Upper lobe of right lung (tissue), 1 donor: ENCODE measurements around the gene GALNT6. TPM values are rescaled to one million over a fixed set of nuclear protein-coding genes. Genes with fewer than 3 reads are reported as not detected.

Experiments used
- ATAC-seq: fragments of 200-7000 bp; cut with Tn5 transposase; one replicate; pipeline ENCODE4 v1.9.1; 2020; ENCODE audit warnings: mild to moderate bottlenecking, moderate library complexity
- DNase-seq: peaks from one replicate; pipeline ENCODE4 v3.0.0-alpha.2; 2020
- H3K27ac ChIP-seq: fragments of 200-600 bp; one replicate; pipeline ENCODE4 v1.8.0; 2022
- H3K27me3 ChIP-seq: fragments of 200-600 bp; one replicate; pipeline ENCODE4 v1.8.0; 2022; ENCODE audit warnings: mild to moderate bottlenecking
- H3K36me3 ChIP-seq: fragments of 200-600 bp; one replicate; pipeline ENCODE4 v1.8.0; 2022
- H3K4me1 ChIP-seq: fragments of 200-600 bp; one replicate; pipeline ENCODE4 v1.8.0; 2022
- H3K4me3 ChIP-seq: fragments of 200-600 bp; one replicate; pipeline ENCODE4 v1.8.0; 2022; ENCODE audit warnings: mild to moderate bottlenecking
- H3K9me3 ChIP-seq: fragments of 200-600 bp; one replicate; pipeline ENCODE4 v1.8.0; 2022
- intact Hi-C: fragments of 100-400 bp; cut with DNase I; formaldehyde crosslinking; loops from one replicate; pipeline ENCODE4 v1.11.0; 2022
- total RNA-seq: library from RNA; stranded (reverse); fragmentation: NEBNext Ultra II Directional; extraction: Animal tissue kit (Norgen Biotek cat#: 25700); gene quantifications from one replicate; pipeline ENCODE4 v1.2.1, GENCODE V29; 2021
- TF ChIP-seq, protein P1 (sequence below): fragments of 200-600 bp; IDR thresholded peaks from one replicate; pipeline ENCODE4 v1.8.0; 2022; ENCODE audit warnings: antibody characterized with exemption
- donor health status: DM: no; HTN: yes; CAD: no; lungs with severe emphysema.

Gene GALNT6
- total RNA-seq, 1 donor from 2014 or later: 16.6 TPM

DNA sequence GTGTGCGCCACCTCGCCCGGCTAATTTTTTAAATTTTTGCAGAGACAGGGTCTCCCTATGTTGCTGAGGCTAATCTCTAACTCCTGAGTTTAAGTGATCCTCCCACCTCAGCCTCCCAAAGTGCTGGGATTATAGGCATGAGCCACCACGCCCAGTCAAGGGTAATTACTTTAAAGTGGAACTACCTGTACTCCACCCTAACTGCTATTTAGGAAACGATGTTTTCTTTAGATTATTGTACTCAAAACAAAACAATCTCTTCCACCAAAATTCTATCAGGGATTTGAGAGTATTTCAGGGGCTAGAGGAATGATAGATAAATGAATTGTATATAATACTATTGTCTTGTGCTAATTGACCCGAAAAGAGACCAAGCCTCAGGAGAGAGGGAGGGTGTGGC lies 57.7 kb downstream of the GALNT6 start:
- Histone ChIP-seq H3K4me1 (no peaks in the 10 kb centered on the region), H3K27ac (no peak overlapping the region), H3K36me3 (no peaks in the 10 kb centered on the region), H3K9me3 (no peaks in the 10 kb centered on the region), H3K27me3 (no peaks in the 10 kb centered on the region), H3K4me3 (no peak overlapping the region)
- DNase-seq: no peak
- TF ChIP-seq, protein P1, sequence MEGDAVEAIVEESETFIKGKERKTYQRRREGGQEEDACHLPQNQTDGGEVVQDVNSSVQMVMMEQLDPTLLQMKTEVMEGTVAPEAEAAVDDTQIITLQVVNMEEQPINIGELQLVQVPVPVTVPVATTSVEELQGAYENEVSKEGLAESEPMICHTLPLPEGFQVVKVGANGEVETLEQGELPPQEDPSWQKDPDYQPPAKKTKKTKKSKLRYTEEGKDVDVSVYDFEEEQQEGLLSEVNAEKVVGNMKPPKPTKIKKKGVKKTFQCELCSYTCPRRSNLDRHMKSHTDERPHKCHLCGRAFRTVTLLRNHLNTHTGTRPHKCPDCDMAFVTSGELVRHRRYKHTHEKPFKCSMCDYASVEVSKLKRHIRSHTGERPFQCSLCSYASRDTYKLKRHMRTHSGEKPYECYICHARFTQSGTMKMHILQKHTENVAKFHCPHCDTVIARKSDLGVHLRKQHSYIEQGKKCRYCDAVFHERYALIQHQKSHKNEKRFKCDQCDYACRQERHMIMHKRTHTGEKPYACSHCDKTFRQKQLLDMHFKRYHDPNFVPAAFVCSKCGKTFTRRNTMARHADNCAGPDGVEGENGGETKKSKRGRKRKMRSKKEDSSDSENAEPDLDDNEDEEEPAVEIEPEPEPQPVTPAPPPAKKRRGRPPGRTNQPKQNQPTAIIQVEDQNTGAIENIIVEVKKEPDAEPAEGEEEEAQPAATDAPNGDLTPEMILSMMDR: no peak
- intact Hi-C loops: no loop called here
- ATAC-seq: no peak

DNA sequence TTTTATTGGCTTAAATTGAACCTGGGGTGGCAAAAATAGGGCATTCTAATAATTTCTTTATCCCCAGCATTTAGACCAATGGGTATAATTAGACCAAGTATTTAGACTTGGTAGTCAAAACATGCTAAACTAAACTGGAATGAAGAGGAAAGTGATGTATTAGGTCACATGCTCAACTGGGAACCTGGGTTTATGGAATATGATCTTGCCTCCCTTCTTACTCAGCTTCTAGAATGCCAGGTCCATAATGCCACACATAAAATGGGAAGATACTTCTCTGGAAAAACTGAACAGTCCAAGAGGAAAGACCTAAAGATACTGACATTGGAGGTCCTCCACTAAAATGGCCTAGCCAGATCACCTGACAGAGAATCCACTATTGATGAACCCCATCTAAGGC lies 61.0 kb downstream of the GALNT6 start:
- Histone ChIP-seq H3K27me3 (no peaks in the 10 kb centered on the region), H3K36me3 (no peaks in the 10 kb centered on the region), H3K4me1 (peaks cover 21% of the 10 kb centered on the region), H3K9me3 (no peaks in the 10 kb centered on the region), H3K4me3 (no peak overlapping the region), H3K27ac (no peak overlapping the region)
- intact Hi-C loops: no loop called here
- TF ChIP-seq, protein P1: no peak
- no peak for DNase-seq
- no peak for ATAC-seq

DNA sequence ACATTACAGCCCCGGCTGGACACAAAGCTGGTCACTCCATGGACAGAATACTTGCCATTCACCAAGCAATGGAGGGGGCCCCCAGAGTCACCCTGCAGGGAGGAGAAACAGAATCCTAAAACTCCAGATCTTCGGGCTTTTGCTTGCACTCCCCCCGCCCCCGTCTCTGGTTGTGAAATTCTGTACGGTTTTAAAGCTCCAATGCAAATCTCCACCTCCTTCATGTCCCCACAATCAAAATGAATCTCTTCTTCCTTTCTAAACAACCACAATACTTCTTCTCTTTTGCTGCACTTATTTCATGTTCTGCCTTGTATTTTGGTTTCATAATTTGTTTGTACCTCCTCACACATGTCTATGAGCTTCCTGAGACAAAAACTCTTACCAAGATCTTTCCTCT lies 61.5 kb downstream of the GALNT6 start:
- Histone ChIP-seq H3K27me3 (no peaks in the 10 kb centered on the region), H3K4me1 (peaks cover 21% of the 10 kb centered on the region), H3K4me3 (no peak overlapping the region), H3K27ac (no peak overlapping the region), H3K36me3 (no peaks in the 10 kb centered on the region), H3K9me3 (no peaks in the 10 kb centered on the region)
- intact Hi-C loops: no loop called here
- no peak for ATAC-seq
- DNase-seq: no peak
- TF ChIP-seq, protein P1: no peak

DNA sequence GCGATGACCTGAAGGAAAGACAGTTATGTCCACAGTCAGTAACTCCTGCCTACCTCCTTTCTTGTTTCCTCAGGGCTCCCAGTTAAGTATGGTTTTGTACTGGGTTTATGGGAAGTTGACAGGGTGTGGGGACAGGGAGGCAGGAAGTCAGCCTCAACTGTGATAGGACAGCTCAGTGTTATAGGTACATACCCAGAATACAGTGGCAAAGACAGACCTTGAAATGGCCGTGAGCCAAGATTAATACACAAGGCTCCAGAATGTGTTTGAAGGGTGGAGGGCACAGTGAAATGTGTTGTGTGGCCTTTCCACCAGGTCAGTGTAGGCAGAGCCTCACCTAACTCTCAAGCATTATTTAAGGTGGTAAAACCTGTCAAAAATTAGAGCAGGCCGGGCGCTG lies 62.6 kb downstream of the GALNT6 start:
- DNase-seq (no peak), ATAC-seq (no peak)
- Histone ChIP-seq H3K9me3 (no peaks in the 10 kb centered on the region), H3K36me3 (no peaks in the 10 kb centered on the region), H3K27ac (no peak overlapping the region), H3K4me1 (peaks cover 26% of the 10 kb centered on the region), H3K27me3 (no peaks in the 10 kb centered on the region), H3K4me3 (no peak overlapping the region)
- intact Hi-C loops: no loop called here
- TF ChIP-seq, protein P1: no peak

DNA sequence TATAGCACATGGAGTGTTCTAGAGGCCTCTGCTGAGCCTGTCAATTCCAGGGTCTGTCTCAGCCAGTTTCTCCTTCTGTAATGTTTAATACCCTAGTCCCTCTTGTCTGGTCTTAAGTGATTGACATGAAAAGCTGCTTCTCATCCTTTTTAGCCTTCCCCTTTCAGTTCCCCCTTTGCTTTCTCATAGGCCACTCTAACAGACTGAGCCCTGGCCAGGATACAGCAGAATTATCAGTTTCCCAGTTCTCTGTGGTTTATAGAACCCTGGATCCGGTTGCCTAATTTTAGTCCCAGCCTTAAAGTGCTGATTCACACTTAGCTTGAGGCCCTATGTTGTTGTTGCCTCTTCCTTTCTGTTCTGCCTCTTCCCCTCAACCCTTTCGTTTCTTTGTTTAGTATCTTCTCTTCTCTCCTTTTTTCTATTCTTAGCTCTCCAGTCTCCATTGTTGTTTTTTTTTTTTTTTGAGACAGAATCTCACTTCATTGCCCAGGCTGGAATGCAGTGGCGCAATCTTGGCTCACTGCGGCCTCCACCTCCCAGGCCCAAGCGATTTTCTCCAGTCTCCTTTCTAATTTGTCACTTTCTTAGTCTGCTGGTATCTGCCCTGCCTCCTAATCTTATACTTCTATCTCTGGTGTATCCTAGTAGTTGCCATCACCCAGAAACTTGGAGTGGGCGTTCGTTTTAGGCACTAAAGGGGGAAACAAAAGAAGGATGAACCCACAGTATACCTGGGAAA lies 64.3 kb downstream of the GALNT6 start:
- intact Hi-C loops: no loop called here
- peak; percentile 73 for DNase-seq
- peak; percentile 74 for ATAC-seq
- H3K4me3 ChIP-seq: no peak overlapping the region
- H3K27me3 ChIP-seq: no peaks in the 10 kb centered on the region
- H3K27ac ChIP-seq: peak overlapping the region; percentile 71
- H3K9me3 ChIP-seq: no peaks in the 10 kb centered on the region
- no peaks in the 10 kb centered on the region for H3K36me3 ChIP-seq
- H3K4me1 ChIP-seq: peaks cover 26% of the 10 kb centered on the region
- TF ChIP-seq, protein P1: no peak
